ENCODE results near the gene STK36. TPM values are rescaled to one million over a fixed set of nuclear protein-coding genes. Genes with fewer than 3 reads are reported as not detected.

Gene STK36
- total RNA-seq, 6 experiments from 2014 or later, result 20.0 to 31.0 (median 23.8) TPM

DNA sequence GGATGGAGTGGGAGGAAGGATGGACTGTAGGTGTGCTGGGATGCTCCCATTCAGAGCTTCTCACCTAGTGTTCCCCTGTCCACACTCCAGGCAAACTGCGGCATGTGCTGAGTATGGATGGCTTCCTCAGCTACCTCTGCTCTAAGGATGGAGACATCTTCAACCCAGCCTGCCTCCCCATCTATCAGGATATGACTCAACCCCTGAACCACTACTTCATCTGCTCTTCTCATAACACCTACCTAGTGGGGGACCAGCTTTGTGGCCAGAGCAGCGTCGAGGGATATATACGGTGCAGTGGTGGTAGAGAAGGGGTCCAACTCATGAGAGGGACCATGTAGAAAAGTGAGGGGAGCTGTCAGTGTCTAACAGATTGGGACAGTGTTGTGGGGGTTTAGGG, 43.9 kb upstream of the STK36 start:
- Mint-ChIP-seq H3K27me3 (ENCODE audit: insufficient read depth) (peaks cover 2% of the 10 kb centered on the region), H3K36me3 (ENCODE audit: low read depth) (no peaks in the 10 kb centered on the region; the same call in 1 of the 2 replicates), H3K4me1 (ENCODE audit: low read depth) (peaks cover 10% of the 10 kb centered on the region), H3K4me3 (no peak overlapping the region), H3K9me3 (no peaks in the 10 kb centered on the region), H3K27ac (no peak overlapping the region)
- TF ChIP-seq, protein P1, sequence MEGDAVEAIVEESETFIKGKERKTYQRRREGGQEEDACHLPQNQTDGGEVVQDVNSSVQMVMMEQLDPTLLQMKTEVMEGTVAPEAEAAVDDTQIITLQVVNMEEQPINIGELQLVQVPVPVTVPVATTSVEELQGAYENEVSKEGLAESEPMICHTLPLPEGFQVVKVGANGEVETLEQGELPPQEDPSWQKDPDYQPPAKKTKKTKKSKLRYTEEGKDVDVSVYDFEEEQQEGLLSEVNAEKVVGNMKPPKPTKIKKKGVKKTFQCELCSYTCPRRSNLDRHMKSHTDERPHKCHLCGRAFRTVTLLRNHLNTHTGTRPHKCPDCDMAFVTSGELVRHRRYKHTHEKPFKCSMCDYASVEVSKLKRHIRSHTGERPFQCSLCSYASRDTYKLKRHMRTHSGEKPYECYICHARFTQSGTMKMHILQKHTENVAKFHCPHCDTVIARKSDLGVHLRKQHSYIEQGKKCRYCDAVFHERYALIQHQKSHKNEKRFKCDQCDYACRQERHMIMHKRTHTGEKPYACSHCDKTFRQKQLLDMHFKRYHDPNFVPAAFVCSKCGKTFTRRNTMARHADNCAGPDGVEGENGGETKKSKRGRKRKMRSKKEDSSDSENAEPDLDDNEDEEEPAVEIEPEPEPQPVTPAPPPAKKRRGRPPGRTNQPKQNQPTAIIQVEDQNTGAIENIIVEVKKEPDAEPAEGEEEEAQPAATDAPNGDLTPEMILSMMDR (IDR thresholded peaks at IDR 0.05), result no peak
- no peak for DNase-seq

- Mint-ChIP-seq H3K27ac (no peak overlapping the region), H3K9me3 (no peaks in the 10 kb centered on the region), H3K4me3 (no peak overlapping the region), H3K36me3 (ENCODE audit: low read depth) (peaks cover 12% of the 10 kb centered on the region), H3K4me1 (ENCODE audit: low read depth) (peaks cover 6% of the 10 kb centered on the region), H3K27me3 (ENCODE audit: insufficient read depth) (peaks cover 2% of the 10 kb centered on the region)
- TF ChIP-seq, protein P1 (IDR thresholded peaks at IDR 0.05), result no peak
- DNase-seq, result no peak
These were observed 40.0 kb upstream of the STK36 start for GRCh38 chr2:218631837-218632236.

GRCh38 chr2:218635719-218636118, 36.2 kb upstream of the STK36 start:
- Mint-ChIP-seq H3K27ac (no peak overlapping the region), H3K27me3 (ENCODE audit: insufficient read depth) (no peaks in the 10 kb centered on the region), H3K4me3 (no peak overlapping the region), H3K36me3 (ENCODE audit: low read depth) (peaks cover 18% of the 10 kb centered on the region), H3K9me3 (no peaks in the 10 kb centered on the region), H3K4me1 (ENCODE audit: low read depth) (peaks cover 6% of the 10 kb centered on the region)
- DNase-seq, result no peak
- TF ChIP-seq, protein P1 (IDR thresholded peaks at IDR 0.05), result no peak

- Mint-ChIP-seq H3K27me3 (ENCODE audit: insufficient read depth) (no peaks in the 10 kb centered on the region), H3K4me1 (ENCODE audit: low read depth) (no peaks in the 10 kb centered on the region), H3K4me3 (no peak overlapping the region), H3K36me3 (ENCODE audit: low read depth) (peaks cover 18% of the 10 kb centered on the region), H3K9me3 (no peaks in the 10 kb centered on the region), H3K27ac (no peak overlapping the region)
- no peak for DNase-seq
- TF ChIP-seq, protein P1 (IDR thresholded peaks at IDR 0.05), result no peak
These were observed 33.5 kb upstream of the STK36 start for GRCh38 chr2:218638372-218638771.

DNA sequence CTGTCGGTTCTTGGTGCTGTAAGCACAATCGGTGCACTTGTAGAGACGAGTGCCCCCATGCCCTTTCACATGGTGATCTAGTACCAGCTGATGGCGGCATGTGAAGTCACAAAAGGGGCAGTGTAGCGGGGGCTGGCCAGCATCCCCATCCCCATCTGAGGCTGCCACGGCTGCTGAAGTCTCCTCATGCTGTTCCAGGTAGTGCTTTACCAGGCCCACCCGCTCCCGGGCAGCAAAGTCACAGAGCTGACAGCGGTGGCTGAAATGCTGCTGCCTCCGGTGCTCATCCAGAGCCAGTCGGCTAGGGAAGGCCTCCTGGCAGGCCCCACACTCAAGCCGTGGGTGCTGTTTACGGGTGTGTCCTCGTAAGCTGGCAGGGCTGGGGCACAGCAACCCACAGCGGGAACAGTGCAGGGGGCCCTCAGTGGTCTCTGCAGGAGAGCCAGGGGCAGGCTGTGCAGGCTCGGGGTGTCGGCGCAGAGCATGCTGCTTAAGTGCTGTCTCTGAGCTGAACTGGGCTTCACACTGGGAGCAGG, 29.7 kb upstream of the STK36 start:
- H3K4me3 Mint-ChIP-seq, result no peak overlapping the region
- TF ChIP-seq, protein P1 (IDR thresholded peaks at IDR 0.05), result no peak
- no peak for DNase-seq
- peaks cover 13% of the 10 kb centered on the region for H3K36me3 Mint-ChIP-seq (ENCODE audit: low read depth)
- no peaks in the 10 kb centered on the region for H3K9me3 Mint-ChIP-seq
- H3K27me3 Mint-ChIP-seq (ENCODE audit: insufficient read depth), result no peaks in the 10 kb centered on the region; the same call in 1 of the 2 replicates
- H3K27ac Mint-ChIP-seq, result no peak overlapping the region
- peaks cover 11% of the 10 kb centered on the region for H3K4me1 Mint-ChIP-seq (ENCODE audit: low read depth)

Measured in HFFc6 (cell line).